GM12891 (cell line): Measurements from ENCODE around the gene SPP1.

Experiments used
- POLR2A ChIP-seq: IDR thresholded peaks from 2 replicates; pipeline ENCODE4 v1.6.1; 2011; ENCODE audit warnings: low read depth, low read length, control low read depth
- POLR2AphosphoS5 ChIP-seq: IDR thresholded peaks from 2 replicates; pipeline ENCODE4 v1.6.1; 2011; ENCODE audit warnings: low read depth, low read length, control low read depth

DNA sequence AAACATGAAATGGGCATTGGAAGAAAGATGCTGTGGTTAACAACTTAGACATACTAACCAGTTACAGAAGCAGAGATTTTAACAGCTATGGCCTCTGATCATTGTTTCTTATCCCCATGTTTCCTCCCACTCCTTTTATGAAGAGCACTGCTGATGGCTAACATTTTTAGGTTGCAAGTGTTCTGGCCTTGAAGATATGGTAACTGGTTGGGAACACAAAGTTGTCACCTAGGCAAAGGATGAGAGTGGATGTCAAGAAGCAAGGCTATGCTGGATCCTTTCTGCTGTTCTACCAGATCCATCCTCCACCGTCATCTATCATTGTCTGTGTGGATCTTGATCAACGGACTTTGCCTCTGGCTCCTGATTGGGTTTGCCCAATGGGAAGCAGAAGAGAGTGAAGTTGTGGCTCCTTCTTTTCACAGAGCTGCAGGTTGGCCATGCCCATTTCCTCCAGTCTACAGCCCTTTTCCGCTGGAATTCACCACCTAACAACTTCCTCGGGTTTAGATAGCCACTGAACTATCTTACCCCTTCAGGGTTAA is 48.9 kb upstream of the SPP1 start:
- TF ChIP-seq POLR2AphosphoS5: no peak
- no peak for TF ChIP-seq POLR2A
